GM23338 (cell line): ENCODE data around the gene ABCC6. TPM values are rescaled to one million over a fixed set of nuclear protein-coding genes. Genes with fewer than 3 reads are reported as not detected.
A peak's percentile ranks its signal among the peaks of the same experiment; 100 is the strongest.

Experiments used
- ATAC-seq: fragments of 200-7000 bp; cut with Tn5 transposase; 3 replicates; pipeline ENCODE4 v1.9.1; 2020
- DNase-seq: peaks from one replicate; pipeline ENCODE4 v3.0.0-alpha.2; 2015; ENCODE audit warnings: low spot score
- H2AFZ ChIP-seq: fragments of 200-600 bp; sonication (generic); 2 replicates; pipeline ENCODE4 v1.8.0; 2016; ENCODE audit warnings: antibody characterized with exemption, mild to moderate bottlenecking, moderate library complexity
- H3F3A ChIP-seq: fragments of 200-600 bp; sonication (generic); replicated peaks from 2 replicates; pipeline ENCODE4 v1.8.0; 2017; ENCODE audit warnings: antibody characterized with exemption, mixed run types, low read depth
- H3K27ac ChIP-seq: fragments of 200-600 bp; sonication (generic); 2 replicates; pipeline ENCODE4 v1.6.1; 2016; ENCODE audit warnings: low read depth
- H3K27me3 ChIP-seq: fragments of 200-600 bp; sonication (generic); 2 replicates; pipeline ENCODE4 v1.8.0; 2016; ENCODE audit warnings: mild to moderate bottlenecking, mixed run types, moderate library complexity; ENCODE audit not compliant: insufficient read depth
- H3K36me3 ChIP-seq: fragments of 200-600 bp; sonication (generic); 2 replicates; pipeline ENCODE4 v1.8.0; 2016; ENCODE audit warnings: mild to moderate bottlenecking; ENCODE audit not compliant: insufficient read depth
- H3K4me1 ChIP-seq: fragments of 200-600 bp; sonication (generic); 2 replicates; pipeline ENCODE4 v1.8.0; 2016; ENCODE audit warnings: mild to moderate bottlenecking, moderate library complexity; ENCODE audit not compliant: insufficient read depth
- H3K4me2 ChIP-seq: fragments of 200-600 bp; sonication (generic); 2 replicates; pipeline ENCODE4 v1.7.1; 2017; ENCODE audit warnings: mixed run types
- H3K4me3 ChIP-seq: fragments of 200-600 bp; sonication (generic); 2 replicates; pipeline ENCODE4 v1.6.1; 2016; ENCODE audit warnings: mixed run types
- H3K79me2 ChIP-seq: fragments of 200-600 bp; sonication (generic); replicated peaks from 2 replicates; pipeline ENCODE4 v1.8.0; 2017; ENCODE audit warnings: mild to moderate bottlenecking; ENCODE audit not compliant: insufficient read depth
- H3K9me2 ChIP-seq: fragments of 200-600 bp; sonication (generic); 2 replicates; pipeline ENCODE4 v1.8.0; 2017; ENCODE audit not compliant: insufficient read depth
- H4K20me1 ChIP-seq: fragments of 200-600 bp; sonication (generic); replicated peaks from 2 replicates; pipeline ENCODE4 v1.8.0; 2017; ENCODE audit warnings: mild to moderate bottlenecking; ENCODE audit not compliant: insufficient read depth
- H3K27ac Mint-ChIP-seq: 2 replicates; pipeline ENCODE4 v1.8.0; 2020; ENCODE audit warnings: inconsistent platforms, mild to moderate bottlenecking, moderate library complexity, mixed read lengths
- H3K27me3 Mint-ChIP-seq: 3 replicates; pipeline ENCODE4 v1.8.0; 2022; ENCODE audit warnings: low read depth, mild to moderate bottlenecking, moderate library complexity, mixed read lengths, inconsistent platforms; ENCODE audit not compliant: insufficient read depth, poor library complexity
- H3K36me3 Mint-ChIP-seq: 3 replicates; pipeline ENCODE4 v1.8.0; 2021; ENCODE audit warnings: low read depth, mild to moderate bottlenecking, inconsistent platforms, moderate library complexity, mixed read lengths
- H3K4me1 Mint-ChIP-seq: 3 replicates; pipeline ENCODE4 v1.8.0; 2020; ENCODE audit warnings: mild to moderate bottlenecking, inconsistent platforms, mixed read lengths
- H3K4me3 Mint-ChIP-seq: 3 replicates; pipeline ENCODE4 v1.8.0; 2021; ENCODE audit warnings: moderate library complexity, mild to moderate bottlenecking, inconsistent platforms, mixed read lengths
- H3K9me3 Mint-ChIP-seq: 3 replicates; pipeline ENCODE4 v1.8.0; 2020; ENCODE audit warnings: moderate library complexity, mild to moderate bottlenecking, inconsistent platforms, mixed read lengths
- CREB1 ChIP-seq: fragments of 250-450 bp; sonication (Bioruptor Pico); IDR thresholded peaks from 2 replicates; pipeline ENCODE4 v1.5.0; 2020; ENCODE audit warnings: low read depth, mild to moderate bottlenecking, moderate library complexity
- EZH2 ChIP-seq: fragments of 200-600 bp; sonication (generic); IDR thresholded peaks from one replicate; pipeline ENCODE4 v1.8.0; 2017; ENCODE audit warnings: antibody characterized with exemption, mild to moderate bottlenecking, low read depth; ENCODE audit not compliant: unreplicated experiment
- EZH2phosphoT487 ChIP-seq: fragments of 200-600 bp; sonication (generic); IDR thresholded peaks from one replicate; pipeline ENCODE4 v1.8.1; 2018; ENCODE audit warnings: antibody characterized with exemption; ENCODE audit not compliant: unreplicated experiment
- JUNB ChIP-seq: IDR thresholded peaks from one replicate; pipeline ENCODE4 v1.6.1; 2016; ENCODE audit warnings: antibody characterized with exemption; ENCODE audit not compliant: unreplicated experiment
- NANOG ChIP-seq: IDR thresholded peaks from 2 replicates; pipeline ENCODE4 v1.6.1; 2016; ENCODE audit warnings: antibody characterized with exemption, borderline replicate concordance
- POLR2AphosphoS5 ChIP-seq: IDR thresholded peaks from 2 replicates; pipeline ENCODE4 v1.6.1; 2016; ENCODE audit warnings: antibody characterized with exemption, low read depth
- STAT1 ChIP-seq: IDR thresholded peaks from one replicate; pipeline ENCODE4 v1.6.1; 2016; ENCODE audit warnings: antibody characterized with exemption; ENCODE audit not compliant: unreplicated experiment
- ZNF114 ChIP-seq: fragments of 250-450 bp; sonication (Bioruptor Pico); IDR thresholded peaks from 2 replicates; pipeline ENCODE4 v1.5.0; 2020; ENCODE audit warnings: mild to moderate bottlenecking, moderate library complexity
- ZNF331 ChIP-seq: fragments of 250-450 bp; sonication (Bioruptor Pico); IDR thresholded peaks from 2 replicates; pipeline ENCODE4 v1.5.0; 2020; ENCODE audit warnings: low read depth, mild to moderate bottlenecking, moderate library complexity
- polyA plus RNA-seq: library from polyadenylated mRNA; unstranded; fragments of >200 nt; fragmentation: Nextera tagmentation; extraction: Ambion mirVana; gene quantifications from 2 replicates; pipeline ENCODE4 v1.2.1, GENCODE V29; 2016
- total RNA-seq: library from RNA; depleted of rRNA; stranded (reverse); fragments of >200 nt; shearing (Covaris generic); gene quantifications from 2 replicates; pipeline ENCODE4 v1.2.3, GENCODE V29; 2014
- TF ChIP-seq, protein P1 (sequence below): IDR thresholded peaks from 2 replicates; pipeline ENCODE4 v1.6.1; 2016; ENCODE audit warnings: antibody characterized with exemption
- TF ChIP-seq, protein P2 (sequence below), 2 experiments: fragments of 200-600 bp in 1 of 2; sonication (generic) in 1 of 2; conservative IDR thresholded peaks; 2 replicates each; pipeline versions ENCODE4 v1.5.1 to v1.6.1; 2016 to 2017; ENCODE audit warnings: antibody characterized with exemption in 2 of 2, low read depth in 2 of 2, mild to moderate bottlenecking in 2 of 2, moderate library complexity in 1 of 2
- TF ChIP-seq, protein P3 (sequence below): fragments of 250-450 bp; sonication (Bioruptor Pico); IDR thresholded peaks from 2 replicates; pipeline ENCODE4 v1.5.0; 2020; ENCODE audit warnings: mild to moderate bottlenecking, moderate library complexity
- TF ChIP-seq, protein P4 (sequence below): IDR thresholded peaks from one replicate; pipeline ENCODE4 v1.6.1; 2018; ENCODE audit warnings: antibody characterized with exemption; ENCODE audit not compliant: unreplicated experiment

ABCC6 gene
- total and polyA plus RNA-seq, 2 experiments from 2014 or later: 0.73 to 2.8 TPM

DNA sequence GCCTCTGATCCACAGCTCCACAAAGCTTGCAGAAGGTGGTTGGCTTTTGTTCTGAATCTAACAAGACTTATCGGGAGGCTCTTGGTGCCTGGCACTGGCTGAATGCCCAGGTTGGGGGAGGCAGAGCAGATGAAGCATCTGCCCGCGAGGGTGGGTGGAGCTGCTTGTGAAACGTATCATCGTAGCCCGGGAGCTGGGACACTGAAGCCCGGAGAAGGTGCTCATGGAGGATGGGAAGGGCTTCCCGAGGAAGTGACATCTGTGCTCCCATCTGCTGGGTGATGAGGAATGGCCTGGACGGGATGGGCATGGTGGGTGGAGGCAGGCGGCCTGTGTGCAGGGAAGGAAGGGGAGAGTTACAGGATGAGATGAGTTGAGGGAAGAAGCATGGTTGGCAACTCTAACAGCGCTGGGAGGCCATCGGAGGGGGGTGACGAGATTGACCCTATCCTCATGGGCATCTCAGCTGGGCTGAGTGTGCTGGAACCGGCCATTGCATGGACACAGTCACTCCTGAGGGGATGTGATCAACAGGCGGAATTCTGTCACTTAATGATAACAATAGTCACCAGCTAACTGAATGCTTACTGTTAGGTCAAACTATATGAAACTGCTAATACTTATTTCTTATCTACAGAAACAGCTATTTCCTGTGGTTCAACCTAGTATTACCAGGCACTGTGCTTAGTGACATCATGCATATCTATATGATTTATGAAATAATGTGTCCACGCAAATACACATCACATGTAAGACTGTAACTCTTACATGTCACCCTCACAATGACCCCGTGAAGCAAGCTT, 102.7 kb downstream of the ABCC6 start:
- Mint-ChIP-seq H3K27me3 (peaks cover 7% of the 10 kb centered on the region), H3K9me3 (peaks cover 11% of the 10 kb centered on the region; the same call in 2 of the 3 replicates), H3K36me3 (peaks cover 80% of the 10 kb centered on the region), H3K4me1 (no peaks in the 10 kb centered on the region), H3K27ac (peak overlapping the region; percentile 66; the same call in 1 of the 2 replicates), H3K4me3 (no peak overlapping the region)
- no peak overlapping the region for H3K4me2 ChIP-seq
- H3K36me3 ChIP-seq: peaks cover 46% of the 10 kb centered on the region
- no peaks in the 10 kb centered on the region for H3F3A ChIP-seq
- H3K27ac ChIP-seq: no peak overlapping the region
- no peaks in the 10 kb centered on the region for H3K9me2 ChIP-seq
- TF ChIP-seq NANOG: no peak
- no peak for TF ChIP-seq CREB1 (CRISPR knock-in tag)
- TF ChIP-seq, protein P1, sequence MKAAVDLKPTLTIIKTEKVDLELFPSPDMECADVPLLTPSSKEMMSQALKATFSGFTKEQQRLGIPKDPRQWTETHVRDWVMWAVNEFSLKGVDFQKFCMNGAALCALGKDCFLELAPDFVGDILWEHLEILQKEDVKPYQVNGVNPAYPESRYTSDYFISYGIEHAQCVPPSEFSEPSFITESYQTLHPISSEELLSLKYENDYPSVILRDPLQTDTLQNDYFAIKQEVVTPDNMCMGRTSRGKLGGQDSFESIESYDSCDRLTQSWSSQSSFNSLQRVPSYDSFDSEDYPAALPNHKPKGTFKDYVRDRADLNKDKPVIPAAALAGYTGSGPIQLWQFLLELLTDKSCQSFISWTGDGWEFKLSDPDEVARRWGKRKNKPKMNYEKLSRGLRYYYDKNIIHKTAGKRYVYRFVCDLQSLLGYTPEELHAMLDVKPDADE: no peak
- TF ChIP-seq, protein P2, sequence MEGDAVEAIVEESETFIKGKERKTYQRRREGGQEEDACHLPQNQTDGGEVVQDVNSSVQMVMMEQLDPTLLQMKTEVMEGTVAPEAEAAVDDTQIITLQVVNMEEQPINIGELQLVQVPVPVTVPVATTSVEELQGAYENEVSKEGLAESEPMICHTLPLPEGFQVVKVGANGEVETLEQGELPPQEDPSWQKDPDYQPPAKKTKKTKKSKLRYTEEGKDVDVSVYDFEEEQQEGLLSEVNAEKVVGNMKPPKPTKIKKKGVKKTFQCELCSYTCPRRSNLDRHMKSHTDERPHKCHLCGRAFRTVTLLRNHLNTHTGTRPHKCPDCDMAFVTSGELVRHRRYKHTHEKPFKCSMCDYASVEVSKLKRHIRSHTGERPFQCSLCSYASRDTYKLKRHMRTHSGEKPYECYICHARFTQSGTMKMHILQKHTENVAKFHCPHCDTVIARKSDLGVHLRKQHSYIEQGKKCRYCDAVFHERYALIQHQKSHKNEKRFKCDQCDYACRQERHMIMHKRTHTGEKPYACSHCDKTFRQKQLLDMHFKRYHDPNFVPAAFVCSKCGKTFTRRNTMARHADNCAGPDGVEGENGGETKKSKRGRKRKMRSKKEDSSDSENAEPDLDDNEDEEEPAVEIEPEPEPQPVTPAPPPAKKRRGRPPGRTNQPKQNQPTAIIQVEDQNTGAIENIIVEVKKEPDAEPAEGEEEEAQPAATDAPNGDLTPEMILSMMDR (conservative IDR thresholded peaks at IDR 0.05; ENCODE audit: low read depth in 2 of 2): no peak
- no peak for TF ChIP-seq ZNF114 (CRISPR knock-in tag)
- no peak for TF ChIP-seq POLR2AphosphoS5
- no peak for TF ChIP-seq EZH2phosphoT487
- no peak for TF ChIP-seq STAT1
- TF ChIP-seq ZNF331 (CRISPR knock-in tag): no peak
- TF ChIP-seq, protein P3, sequence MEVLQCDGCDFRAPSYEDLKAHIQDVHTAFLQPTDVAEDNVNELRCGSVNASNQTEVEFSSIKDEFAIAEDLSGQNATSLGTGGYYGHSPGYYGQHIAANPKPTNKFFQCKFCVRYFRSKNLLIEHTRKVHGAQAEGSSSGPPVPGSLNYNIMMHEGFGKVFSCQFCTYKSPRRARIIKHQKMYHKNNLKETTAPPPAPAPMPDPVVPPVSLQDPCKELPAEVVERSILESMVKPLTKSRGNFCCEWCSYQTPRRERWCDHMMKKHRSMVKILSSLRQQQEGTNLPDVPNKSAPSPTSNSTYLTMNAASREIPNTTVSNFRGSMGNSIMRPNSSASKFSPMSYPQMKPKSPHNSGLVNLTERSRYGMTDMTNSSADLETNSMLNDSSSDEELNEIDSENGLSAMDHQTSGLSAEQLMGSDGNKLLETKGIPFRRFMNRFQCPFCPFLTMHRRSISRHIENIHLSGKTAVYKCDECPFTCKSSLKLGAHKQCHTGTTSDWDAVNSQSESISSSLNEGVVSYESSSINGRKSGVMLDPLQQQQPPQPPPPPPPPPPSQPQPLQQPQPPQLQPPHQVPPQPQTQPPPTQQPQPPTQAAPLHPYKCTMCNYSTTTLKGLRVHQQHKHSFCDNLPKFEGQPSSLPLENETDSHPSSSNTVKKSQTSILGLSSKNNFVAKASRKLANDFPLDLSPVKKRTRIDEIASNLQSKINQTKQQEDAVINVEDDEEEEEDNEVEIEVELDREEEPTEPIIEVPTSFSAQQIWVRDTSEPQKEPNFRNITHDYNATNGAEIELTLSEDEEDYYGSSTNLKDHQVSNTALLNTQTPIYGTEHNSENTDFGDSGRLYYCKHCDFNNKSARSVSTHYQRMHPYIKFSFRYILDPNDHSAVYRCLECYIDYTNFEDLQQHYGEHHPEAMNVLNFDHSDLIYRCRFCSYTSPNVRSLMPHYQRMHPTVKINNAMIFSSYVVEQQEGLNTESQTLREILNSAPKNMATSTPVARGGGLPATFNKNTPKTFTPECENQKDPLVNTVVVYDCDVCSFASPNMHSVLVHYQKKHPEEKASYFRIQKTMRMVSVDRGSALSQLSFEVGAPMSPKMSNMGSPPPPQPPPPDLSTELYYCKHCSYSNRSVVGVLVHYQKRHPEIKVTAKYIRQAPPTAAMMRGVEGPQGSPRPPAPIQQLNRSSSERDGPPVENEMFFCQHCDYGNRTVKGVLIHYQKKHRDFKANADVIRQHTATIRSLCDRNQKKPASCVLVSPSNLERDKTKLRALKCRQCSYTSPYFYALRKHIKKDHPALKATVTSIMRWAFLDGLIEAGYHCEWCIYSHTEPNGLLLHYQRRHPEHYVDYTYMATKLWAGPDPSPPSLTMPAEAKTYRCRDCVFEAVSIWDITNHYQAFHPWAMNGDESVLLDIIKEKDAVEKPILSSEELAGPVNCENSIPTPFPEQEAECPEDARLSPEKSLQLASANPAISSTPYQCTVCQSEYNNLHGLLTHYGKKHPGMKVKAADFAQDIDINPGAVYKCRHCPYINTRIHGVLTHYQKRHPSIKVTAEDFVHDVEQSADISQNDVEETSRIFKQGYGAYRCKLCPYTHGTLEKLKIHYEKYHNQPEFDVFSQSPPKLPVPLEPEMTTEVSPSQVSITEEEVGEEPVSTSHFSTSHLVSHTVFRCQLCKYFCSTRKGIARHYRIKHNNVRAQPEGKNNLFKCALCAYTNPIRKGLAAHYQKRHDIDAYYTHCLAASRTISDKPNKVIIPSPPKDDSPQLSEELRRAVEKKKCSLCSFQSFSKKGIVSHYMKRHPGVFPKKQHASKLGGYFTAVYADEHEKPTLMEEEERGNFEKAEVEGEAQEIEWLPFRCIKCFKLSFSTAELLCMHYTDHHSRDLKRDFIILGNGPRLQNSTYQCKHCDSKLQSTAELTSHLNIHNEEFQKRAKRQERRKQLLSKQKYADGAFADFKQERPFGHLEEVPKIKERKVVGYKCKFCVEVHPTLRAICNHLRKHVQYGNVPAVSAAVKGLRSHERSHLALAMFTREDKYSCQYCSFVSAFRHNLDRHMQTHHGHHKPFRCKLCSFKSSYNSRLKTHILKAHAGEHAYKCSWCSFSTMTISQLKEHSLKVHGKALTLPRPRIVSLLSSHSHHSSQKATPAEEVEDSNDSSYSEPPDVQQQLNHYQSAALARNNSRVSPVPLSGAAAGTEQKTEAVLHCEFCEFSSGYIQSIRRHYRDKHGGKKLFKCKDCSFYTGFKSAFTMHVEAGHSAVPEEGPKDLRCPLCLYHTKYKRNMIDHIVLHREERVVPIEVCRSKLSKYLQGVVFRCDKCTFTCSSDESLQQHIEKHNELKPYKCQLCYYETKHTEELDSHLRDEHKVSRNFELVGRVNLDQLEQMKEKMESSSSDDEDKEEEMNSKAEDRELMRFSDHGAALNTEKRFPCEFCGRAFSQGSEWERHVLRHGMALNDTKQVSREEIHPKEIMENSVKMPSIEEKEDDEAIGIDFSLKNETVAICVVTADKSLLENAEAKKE (CRISPR knock-in tag): no peak
- no peak for TF ChIP-seq EZH2
- no peak for TF ChIP-seq JUNB
- TF ChIP-seq, protein P4, sequence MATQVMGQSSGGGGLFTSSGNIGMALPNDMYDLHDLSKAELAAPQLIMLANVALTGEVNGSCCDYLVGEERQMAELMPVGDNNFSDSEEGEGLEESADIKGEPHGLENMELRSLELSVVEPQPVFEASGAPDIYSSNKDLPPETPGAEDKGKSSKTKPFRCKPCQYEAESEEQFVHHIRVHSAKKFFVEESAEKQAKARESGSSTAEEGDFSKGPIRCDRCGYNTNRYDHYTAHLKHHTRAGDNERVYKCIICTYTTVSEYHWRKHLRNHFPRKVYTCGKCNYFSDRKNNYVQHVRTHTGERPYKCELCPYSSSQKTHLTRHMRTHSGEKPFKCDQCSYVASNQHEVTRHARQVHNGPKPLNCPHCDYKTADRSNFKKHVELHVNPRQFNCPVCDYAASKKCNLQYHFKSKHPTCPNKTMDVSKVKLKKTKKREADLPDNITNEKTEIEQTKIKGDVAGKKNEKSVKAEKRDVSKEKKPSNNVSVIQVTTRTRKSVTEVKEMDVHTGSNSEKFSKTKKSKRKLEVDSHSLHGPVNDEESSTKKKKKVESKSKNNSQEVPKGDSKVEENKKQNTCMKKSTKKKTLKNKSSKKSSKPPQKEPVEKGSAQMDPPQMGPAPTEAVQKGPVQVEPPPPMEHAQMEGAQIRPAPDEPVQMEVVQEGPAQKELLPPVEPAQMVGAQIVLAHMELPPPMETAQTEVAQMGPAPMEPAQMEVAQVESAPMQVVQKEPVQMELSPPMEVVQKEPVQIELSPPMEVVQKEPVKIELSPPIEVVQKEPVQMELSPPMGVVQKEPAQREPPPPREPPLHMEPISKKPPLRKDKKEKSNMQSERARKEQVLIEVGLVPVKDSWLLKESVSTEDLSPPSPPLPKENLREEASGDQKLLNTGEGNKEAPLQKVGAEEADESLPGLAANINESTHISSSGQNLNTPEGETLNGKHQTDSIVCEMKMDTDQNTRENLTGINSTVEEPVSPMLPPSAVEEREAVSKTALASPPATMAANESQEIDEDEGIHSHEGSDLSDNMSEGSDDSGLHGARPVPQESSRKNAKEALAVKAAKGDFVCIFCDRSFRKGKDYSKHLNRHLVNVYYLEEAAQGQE: no peak
- no peak overlapping the region for H2AFZ ChIP-seq
- H3K4me1 ChIP-seq: no peaks in the 10 kb centered on the region
- DNase-seq: no peak
- ATAC-seq: no peak
- H3K27me3 ChIP-seq: no peaks in the 10 kb centered on the region
- peaks cover 5% of the 10 kb centered on the region; the same call in 1 of the 2 replicates for H4K20me1 ChIP-seq
- no peaks in the 10 kb centered on the region for H3K79me2 ChIP-seq
- no peak overlapping the region for H3K4me3 ChIP-seq
